HepG2 (cell line): ENCODE results near the gene CAMTA2. TPM values are rescaled to one million over a fixed set of nuclear protein-coding genes. Genes with fewer than 3 reads are reported as not detected.

Source experiments
- ARID3A ChIP-seq: IDR thresholded peaks from 2 replicates; pipeline ENCODE4 v1.6.1; 2012; ENCODE audit warnings: low read depth, low read length, improper control_type of control experiment
- CREB1 ChIP-seq, 2 experiments: fragments of 450-650 bp in 1 of 2; IDR thresholded peaks; 2 replicates each; pipeline ENCODE4 v1.6.1; 2016 to 2017; ENCODE audit warnings: control low read depth in 1 of 2, mild to moderate bottlenecking in 1 of 2, missing compliant biosample characterization in 1 of 2, missing genetic modification characterization in 1 of 2
- HCFC1 ChIP-seq: fragments of 150-350 bp; IDR thresholded peaks from 2 replicates; pipeline ENCODE4 v1.6.1; 2014; ENCODE audit warnings: low read depth, low read length
- IRF9 ChIP-seq: sonication (generic); formaldehyde crosslinking; IDR thresholded peaks from 2 replicates; pipeline ENCODE4 v1.8.0; 2022; ENCODE audit warnings: missing genetic modification reagents, mild to moderate bottlenecking, borderline replicate concordance
- MZF1 ChIP-seq: sonication (generic); formaldehyde crosslinking; IDR thresholded peaks from 2 replicates; pipeline ENCODE4 v1.8.1; 2023; ENCODE audit warnings: mild to moderate bottlenecking, missing genetic modification reagents, borderline replicate concordance
- PLRG1 ChIP-seq: fragments of 450-650 bp; conservative IDR thresholded peaks from 2 replicates; pipeline ENCODE4 v1.6.1; 2016
- SAP130 ChIP-seq: IDR thresholded peaks from 2 replicates; pipeline ENCODE4 v1.6.1; 2016; ENCODE audit warnings: low read depth
- SCMH1 ChIP-seq: sonication (generic); formaldehyde crosslinking; IDR thresholded peaks from 2 replicates; pipeline ENCODE4 v1.9.0; 2021; ENCODE audit warnings: missing genetic modification reagents, mild to moderate bottlenecking, borderline replicate concordance
- SETDB1 ChIP-seq: sonication (generic); formaldehyde crosslinking; IDR thresholded peaks from 2 replicates; pipeline ENCODE4 v1.5.1; 2020; ENCODE audit warnings: missing genetic modification reagents, mild to moderate bottlenecking, borderline replicate concordance
- SMAD1 ChIP-seq: sonication (generic); formaldehyde crosslinking; IDR thresholded peaks from 2 replicates; pipeline ENCODE4 v1.4.0; 2020; ENCODE audit warnings: missing genetic modification reagents, low read depth, mild to moderate bottlenecking, borderline replicate concordance
- THYN1 ChIP-seq: sonication (generic); formaldehyde crosslinking; IDR thresholded peaks from 2 replicates; pipeline ENCODE4 v1.8.1; 2023; ENCODE audit warnings: low read depth, mild to moderate bottlenecking, moderate library complexity, missing genetic modification reagents, borderline replicate concordance
- XBP1 ChIP-seq: sonication (generic); formaldehyde crosslinking; IDR thresholded peaks from 2 replicates; pipeline ENCODE4 v1.5.0; 2020; ENCODE audit warnings: missing genetic modification reagents
- ZFYVE20 ChIP-seq: sonication (generic); formaldehyde crosslinking; IDR thresholded peaks from 2 replicates; pipeline ENCODE4 v1.8.0; 2023; ENCODE audit warnings: low read depth, mild to moderate bottlenecking, moderate library complexity, missing genetic modification reagents, borderline replicate concordance
- ZNF274 ChIP-seq: sonication (generic); formaldehyde crosslinking; IDR thresholded peaks from 2 replicates; pipeline ENCODE4 v1.5.1; 2020; ENCODE audit warnings: mild to moderate bottlenecking, missing genetic modification reagents
- ZNF280B ChIP-seq: sonication (generic); formaldehyde crosslinking; IDR thresholded peaks from 2 replicates; pipeline ENCODE4 v1.5.0; 2020; ENCODE audit warnings: missing genetic modification reagents, mild to moderate bottlenecking, borderline replicate concordance
- ZNF292 ChIP-seq: sonication (generic); formaldehyde crosslinking; IDR thresholded peaks from 2 replicates; pipeline ENCODE4 v1.8.1; 2022; ENCODE audit warnings: mild to moderate bottlenecking, low read depth, missing genetic modification reagents, borderline replicate concordance
- ZNF337 ChIP-seq: sonication (generic); formaldehyde crosslinking; IDR thresholded peaks from 2 replicates; pipeline ENCODE4 v1.5.1; 2020; ENCODE audit warnings: missing genetic modification reagents, low read depth, mild to moderate bottlenecking, borderline replicate concordance
- ZNF672 ChIP-seq: sonication (generic); formaldehyde crosslinking; IDR thresholded peaks from 2 replicates; pipeline ENCODE4 v1.8.1; 2022; ENCODE audit warnings: missing genetic modification reagents
- ZNF746 ChIP-seq: sonication (generic); formaldehyde crosslinking; IDR thresholded peaks from 2 replicates; pipeline ENCODE4 v1.8.0; 2022; ENCODE audit warnings: mild to moderate bottlenecking, missing genetic modification reagents
- ZSCAN12 ChIP-seq: sonication (generic); formaldehyde crosslinking; IDR thresholded peaks from 2 replicates; pipeline ENCODE4 v1.9.0; 2021; ENCODE audit warnings: mild to moderate bottlenecking, missing genetic modification reagents
- polyA plus RNA-seq, 8 experiments: library from polyadenylated mRNA; depleted of rRNA in 3 of 8; stranded (reverse) in 7 of 8; unstranded in 1 of 8; fragments of >200 nt; fragmentation: Illumina TruSeq in 4 of 8; extraction: Trizol in 4 of 8; gene quantifications; 2 replicates each; pipeline versions ENCODE4 v1.2.1 to v1.2.3, GENCODE V29; 2011 to 2016; ENCODE audit warnings: low read depth in 4 of 8, missing spikeins in 1 of 8, mixed read lengths in 1 of 8; ENCODE audit not compliant: insufficient read depth in 1 of 8
- total RNA-seq, 5 experiments: library from RNA; depleted of rRNA; stranded (reverse); fragments of >200 nt; fragmentation: Illumina TruSeq; extraction: Trizol; gene quantifications; 2 replicates each; pipeline ENCODE4 v1.2.3, GENCODE V29; 2016; ENCODE audit warnings: low read depth in 1 of 5
- TF ChIP-seq, protein P1 (sequence below): IDR thresholded peaks from 2 replicates; pipeline ENCODE4 v1.6.1; 2016; ENCODE audit warnings: low read depth
- TF ChIP-seq, protein P2 (sequence below): sonication (generic); formaldehyde crosslinking; IDR thresholded peaks from 2 replicates; pipeline ENCODE4 v1.4.0; 2020; ENCODE audit warnings: missing genetic modification reagents

The CAMTA2 gene
- total and polyA plus RNA-seq, 2 of the 13 experiments (the other 11 are each of a cell fraction or from before 2014, with no cell fraction given): 4.1 to 7.1 TPM

- TF ChIP-seq ZNF292 (CRISPR knock-in tag): no peak
- no peak for TF ChIP-seq ZNF746
- TF ChIP-seq SCMH1 (CRISPR knock-in tag): no peak
- TF ChIP-seq SMAD1: no peak
- no peak for TF ChIP-seq XBP1 (CRISPR knock-in tag)
- no peak for TF ChIP-seq ZNF672
- TF ChIP-seq ZNF337 (CRISPR knock-in tag): no peak
- TF ChIP-seq IRF9: no peak
- no peak for TF ChIP-seq ARID3A
- 0 out of 2 replicates have a peak, but pooled peaks have one; percentile 14 for TF ChIP-seq CREB1 (IDR thresholded peaks at IDR 0.05)
- TF ChIP-seq CREB1 (CRISPR knock-in tag; IDR thresholded peaks at IDR 0.05): no peak
- TF ChIP-seq ZFYVE20 (CRISPR knock-in tag): no peak
- TF ChIP-seq ZNF280B (CRISPR knock-in tag): peak; percentile 58; the same call in 1 of the 2 replicates
- TF ChIP-seq, protein P1, sequence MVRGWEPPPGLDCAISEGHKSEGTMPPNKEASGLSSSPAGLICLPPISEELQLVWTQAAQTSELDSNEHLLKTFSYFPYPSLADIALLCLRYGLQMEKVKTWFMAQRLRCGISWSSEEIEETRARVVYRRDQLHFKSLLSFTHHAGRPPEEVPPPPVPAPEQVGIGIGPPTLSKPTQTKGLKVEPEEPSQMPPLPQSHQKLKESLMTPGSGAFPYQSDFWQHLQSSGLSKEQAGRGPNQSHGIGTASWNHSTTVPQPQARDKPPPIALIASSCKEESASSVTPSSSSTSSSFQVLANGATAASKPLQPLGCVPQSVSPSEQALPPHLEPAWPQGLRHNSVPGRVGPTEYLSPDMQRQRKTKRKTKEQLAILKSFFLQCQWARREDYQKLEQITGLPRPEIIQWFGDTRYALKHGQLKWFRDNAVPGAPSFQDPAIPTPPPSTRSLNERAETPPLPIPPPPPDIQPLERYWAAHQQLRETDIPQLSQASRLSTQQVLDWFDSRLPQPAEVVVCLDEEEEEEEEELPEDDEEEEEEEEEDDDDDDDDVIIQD (CRISPR knock-in tag): no peak
- TF ChIP-seq SAP130 (CRISPR knock-in tag): no peak; the same call in none of the 2 replicates
- TF ChIP-seq ZNF274 (CRISPR knock-in tag): peak; percentile 83
- TF ChIP-seq, protein P2, sequence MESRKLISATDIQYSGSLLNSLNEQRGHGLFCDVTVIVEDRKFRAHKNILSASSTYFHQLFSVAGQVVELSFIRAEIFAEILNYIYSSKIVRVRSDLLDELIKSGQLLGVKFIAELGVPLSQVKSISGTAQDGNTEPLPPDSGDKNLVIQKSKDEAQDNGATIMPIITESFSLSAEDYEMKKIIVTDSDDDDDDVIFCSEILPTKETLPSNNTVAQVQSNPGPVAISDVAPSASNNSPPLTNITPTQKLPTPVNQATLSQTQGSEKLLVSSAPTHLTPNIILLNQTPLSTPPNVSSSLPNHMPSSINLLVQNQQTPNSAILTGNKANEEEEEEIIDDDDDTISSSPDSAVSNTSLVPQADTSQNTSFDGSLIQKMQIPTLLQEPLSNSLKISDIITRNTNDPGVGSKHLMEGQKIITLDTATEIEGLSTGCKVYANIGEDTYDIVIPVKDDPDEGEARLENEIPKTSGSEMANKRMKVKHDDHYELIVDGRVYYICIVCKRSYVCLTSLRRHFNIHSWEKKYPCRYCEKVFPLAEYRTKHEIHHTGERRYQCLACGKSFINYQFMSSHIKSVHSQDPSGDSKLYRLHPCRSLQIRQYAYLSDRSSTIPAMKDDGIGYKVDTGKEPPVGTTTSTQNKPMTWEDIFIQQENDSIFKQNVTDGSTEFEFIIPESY (CRISPR knock-in tag): no peak
- no peak for TF ChIP-seq THYN1 (CRISPR knock-in tag)
- no peak for TF ChIP-seq ZSCAN12 (CRISPR knock-in tag)
- TF ChIP-seq HCFC1: no peak
- TF ChIP-seq SETDB1: no peak
- no peak for TF ChIP-seq MZF1 (CRISPR knock-in tag)
- no peak for TF ChIP-seq PLRG1
Observed at GRCh38 chr17:4997302-4998026, 10.0 kb upstream of the CAMTA2 start, which contains the start of the genes INCA1 and KIF1C (continued).
